HS-27A (cell line): ENCODE measurements around the gene PCGF2.

Experiments used
- DNase-seq: peaks from one replicate; pipeline ENCODE4 v3.0.0-alpha.2; 2012; ENCODE audit warnings: low read depth, missing footprints

Gene PCGF2

DNA sequence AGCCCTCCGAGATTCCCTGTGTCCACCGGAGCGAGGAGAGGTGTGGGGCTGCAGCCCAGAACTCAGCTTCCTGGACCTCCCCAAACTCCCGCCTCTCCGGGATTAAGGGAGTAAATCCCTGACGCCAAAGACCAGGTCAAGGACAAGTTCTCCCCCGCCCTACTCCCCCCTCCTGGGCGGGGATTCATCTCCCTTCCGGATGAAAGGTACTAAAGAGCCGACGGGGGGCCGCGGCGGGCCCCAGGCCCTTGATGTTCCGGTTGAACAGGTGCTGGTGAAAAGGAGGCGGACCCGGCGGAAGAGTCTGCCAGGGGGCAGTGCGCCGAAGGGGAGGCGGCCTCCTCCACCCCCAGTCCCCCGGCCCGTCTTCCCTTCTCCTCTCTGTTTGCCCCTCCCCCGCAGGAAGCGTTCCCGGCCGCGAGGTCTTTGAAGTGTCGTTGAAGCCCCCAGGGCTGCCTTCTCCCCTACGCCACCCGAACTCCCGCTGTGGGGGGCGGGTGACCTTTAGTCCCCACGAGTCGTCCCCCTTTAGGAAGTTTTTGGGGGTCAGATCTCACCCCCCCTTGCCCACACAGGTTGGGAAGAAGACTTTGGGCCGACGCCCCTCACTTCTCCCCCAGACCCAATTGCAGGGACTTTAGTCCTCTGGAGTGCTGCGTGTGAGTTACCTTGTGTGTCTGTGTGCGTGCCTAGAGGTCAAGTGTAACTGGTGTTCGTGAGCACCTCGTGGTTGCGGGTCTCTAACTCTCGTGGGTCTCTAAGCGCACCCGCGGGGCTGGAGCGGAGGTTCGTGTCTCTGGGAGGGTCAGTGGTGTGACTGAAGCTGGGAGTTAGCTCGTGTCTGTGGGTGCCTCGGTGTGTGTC, 44.2 kb downstream of the PCGF2 start:
- DNase-seq = no peak

DNA sequence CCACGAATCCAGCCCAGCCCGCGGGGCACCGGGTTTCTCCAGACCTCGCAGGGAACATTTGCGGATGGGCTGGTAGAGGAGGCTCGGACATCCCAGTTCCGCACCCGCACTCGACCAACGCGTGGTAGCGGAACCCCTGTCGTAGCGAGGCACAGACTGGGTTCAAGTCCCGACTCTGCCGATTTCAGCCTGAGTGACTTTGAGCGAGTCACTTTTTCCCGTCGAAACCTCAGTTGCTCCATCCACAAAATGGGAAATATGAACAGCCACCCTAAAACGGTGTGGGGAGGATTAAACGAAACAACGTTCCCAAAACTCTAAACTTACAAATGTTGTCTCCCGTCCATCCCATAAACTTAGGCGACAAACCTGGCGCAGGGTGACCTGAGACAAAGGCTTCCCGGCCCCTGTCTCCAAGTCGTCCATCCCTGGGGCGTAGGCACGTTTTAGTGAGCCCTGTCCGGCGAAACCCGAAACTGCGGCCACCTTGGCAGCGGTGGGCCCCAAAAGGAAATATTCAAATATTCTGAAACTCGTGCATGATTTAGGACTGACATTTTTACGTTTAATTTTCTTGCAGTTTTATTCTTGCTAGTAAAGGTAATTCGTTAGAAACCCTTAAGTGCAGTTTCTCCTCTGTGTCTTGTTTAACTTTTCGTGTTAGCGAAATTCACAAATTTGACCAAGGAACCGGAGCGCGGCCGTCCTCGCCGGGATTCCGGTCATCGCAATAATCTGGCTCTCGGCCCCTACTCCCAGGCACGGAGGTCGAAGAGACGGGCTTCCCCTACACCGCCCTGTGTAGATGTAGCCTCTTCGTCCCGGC, 45.0 kb downstream of the PCGF2 start:
- no peak for DNase-seq

GRCh38 chr17:38702166-38702915, 45.8 kb downstream of the PCGF2 start:
- no peak for DNase-seq

DNA sequence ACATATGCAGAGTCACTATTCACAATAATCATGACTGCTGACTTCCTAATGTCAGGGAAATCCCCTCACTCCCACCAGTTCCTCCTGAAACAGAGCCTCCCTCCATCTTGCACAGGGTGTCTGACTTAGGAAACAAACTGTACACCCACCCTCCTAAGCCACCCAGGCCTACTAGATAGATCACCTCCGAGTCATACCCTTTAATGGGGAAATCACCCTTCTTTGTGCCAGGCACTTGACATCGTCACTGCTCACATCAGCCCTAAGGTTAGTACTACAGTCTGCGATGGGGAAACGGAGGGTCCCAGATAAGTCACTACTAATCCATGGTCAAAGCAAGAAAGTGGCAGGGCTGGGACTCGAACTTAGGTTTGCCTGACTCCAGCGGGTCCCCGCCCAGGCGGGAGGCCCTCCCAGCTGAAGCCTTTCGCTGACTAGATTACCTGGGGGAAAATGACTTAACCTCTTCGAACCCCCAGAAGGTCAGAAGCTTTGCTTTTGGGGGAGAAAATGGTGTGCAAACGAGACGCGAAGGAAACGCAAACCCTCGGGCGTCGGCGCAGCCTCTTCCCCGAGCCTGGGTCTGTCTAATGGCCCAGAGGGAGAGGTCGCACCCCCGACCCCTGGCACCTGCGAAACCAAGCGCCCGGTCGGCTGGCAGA, 46.5 kb downstream of the PCGF2 start:
- DNase-seq = no peak

DNA sequence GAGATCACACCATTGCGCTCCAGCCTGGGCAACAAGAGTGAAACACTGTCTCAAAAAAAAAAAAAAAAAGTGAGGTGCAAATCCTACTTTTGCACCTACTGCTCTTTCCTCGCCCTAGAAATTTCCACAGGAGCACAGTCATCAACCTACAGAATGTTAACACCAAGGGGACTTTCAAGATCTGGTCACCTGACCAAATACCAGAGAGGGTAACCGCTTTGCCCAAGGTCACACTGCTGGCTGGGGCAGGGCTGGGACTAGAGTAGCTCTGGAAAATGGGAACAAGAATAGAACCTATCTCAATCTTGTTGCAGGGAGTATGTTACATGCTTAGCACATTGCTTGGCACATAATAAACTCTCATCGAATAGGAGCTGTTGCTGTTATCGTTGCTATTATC, 49.4 kb downstream of the PCGF2 start:
- DNase-seq = no peak

DNA sequence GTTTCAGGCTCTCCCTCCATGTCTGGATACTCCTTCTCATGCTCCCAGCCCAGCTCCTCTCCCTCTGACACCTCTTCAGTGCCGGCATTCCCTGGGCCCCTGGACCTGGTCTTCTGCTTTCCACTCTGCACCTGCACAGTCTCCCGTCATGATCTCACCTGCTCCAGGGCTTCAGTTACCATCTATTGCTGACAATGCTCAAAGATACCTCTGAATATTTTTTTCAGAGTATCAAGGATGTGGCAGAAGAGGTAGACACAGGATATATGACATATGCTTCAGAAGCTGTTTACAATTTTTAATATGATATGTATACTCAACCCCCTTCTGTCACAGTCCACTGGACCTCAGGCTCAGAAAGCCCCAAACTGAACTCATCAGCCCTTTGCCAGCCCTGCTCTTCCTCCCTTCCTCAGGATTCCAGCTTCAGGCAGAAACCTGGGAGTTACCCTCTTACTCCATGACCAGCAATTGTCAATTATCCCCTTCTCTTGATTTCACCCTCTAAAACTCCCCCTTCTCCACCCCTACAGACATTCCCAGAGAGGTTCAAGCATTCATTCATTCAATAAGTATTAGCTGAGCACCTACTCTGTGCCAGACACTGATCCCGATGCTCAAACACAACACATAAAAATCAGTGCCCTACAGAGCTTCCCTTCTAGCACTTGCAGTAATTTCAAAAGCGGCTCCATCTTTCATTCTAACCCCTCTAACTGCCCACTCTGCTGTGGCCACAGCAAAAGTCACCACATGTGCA, 50.9 kb downstream of the PCGF2 start:
- no peak for DNase-seq

DNA sequence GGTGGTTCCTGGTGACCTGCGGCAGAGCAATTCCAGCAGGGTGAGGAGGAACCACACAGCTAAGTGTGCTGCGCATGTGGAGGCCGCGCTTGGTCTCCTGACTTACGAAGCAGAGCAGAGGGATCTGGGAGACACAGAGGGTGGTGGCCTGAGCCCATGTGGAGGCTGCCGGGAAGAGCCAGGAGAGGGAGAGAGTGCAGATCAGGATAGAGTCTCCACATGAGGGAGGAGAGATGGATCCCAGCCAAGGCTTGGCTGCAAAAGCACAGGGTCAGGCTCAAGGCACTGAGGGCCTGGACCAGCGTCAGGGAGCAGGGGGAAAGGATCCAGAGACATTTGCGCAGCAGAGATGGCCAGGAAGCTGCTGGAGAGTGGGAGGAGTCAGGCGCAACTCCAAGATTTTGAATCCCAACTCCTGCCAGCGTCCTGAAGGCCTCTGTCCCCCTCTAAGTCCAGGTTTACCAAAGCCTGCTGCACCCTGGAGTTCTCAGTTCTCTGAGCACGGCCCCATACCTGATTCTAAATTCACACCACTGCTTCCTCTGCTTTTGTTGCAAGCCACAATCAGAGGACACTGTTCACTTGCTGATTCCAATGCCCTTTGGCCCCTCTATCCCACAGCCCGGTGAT, 54.3 kb downstream of the PCGF2 start:
- no peak for DNase-seq

DNA sequence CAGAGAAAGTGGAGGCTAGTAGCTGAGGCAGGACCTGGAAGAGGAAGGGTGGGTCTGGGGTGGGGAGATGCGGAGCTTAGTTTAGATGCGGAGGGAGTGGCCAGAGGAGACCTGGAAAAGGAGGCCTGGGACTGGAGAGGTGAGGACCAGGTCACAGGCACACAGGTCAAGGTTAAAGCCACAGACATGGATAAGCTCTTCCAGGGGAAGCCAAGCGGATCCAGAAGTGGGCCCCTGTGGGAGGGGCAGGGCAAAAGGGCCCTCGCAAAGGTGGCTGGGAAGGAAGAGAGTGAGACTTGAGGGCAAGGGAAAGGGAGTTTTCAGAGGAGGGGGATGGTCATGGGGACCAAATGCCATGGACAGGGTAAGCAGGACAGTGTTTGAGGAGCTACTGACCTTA, 57.0 kb downstream of the PCGF2 start:
- no peak for DNase-seq

DNA sequence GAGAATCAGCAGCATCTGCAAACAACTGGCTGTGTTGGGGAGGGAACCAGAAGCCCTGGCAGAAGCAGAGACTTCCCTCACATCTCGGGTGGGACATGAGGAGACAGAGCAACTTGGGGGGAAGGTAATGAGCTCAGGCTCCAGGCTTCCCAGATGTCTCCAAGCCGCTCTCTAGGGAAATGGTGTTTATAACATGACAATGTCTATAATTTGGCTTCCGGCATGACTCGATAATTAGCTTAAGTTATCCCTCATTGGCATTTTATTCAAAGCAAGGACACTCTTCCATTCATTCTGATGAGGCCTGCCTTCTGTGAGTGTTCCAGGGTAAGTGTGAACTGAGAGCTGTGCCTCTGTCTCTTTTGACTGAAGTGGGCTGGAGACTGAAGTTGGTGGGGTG, 57.8 kb downstream of the PCGF2 start:
- DNase-seq = no peak

DNA sequence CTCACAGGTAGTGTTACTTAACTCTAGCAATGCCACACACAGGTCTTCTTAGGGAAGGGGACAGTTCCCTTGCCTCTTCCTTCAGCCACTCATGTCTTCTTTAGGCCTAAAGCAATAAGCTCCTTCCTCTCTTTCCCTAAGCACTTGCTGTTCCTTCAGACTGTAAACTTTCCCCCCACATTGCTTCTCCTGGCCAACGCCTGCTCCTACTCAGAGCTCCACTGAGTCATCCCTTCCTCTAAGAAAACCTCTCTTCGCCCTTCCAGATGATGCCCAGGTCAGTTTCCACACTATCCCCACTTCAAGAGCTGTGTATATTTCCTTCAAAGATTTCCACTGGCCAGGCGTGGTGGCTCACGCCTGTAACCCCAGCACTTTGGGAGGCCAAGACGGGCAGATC, 60.9 kb downstream of the PCGF2 start:
- DNase-seq = no peak

- DNase-seq = no peak
These were observed 62.6 kb downstream of the PCGF2 start for GRCh38 chr17:38685491-38685890.
